NT2/D1 (cell line): ENCODE data around the gene ARPP21.

Source experiments
- DNase-seq: peaks from one replicate; pipeline ENCODE4 v3.0.0-alpha.2; 2011; ENCODE audit warnings: low read depth, low spot score
- H3K27me3 ChIP-seq: 2 replicates; pipeline ENCODE4 v1.6.0; 2011; ENCODE audit warnings: mild to moderate bottlenecking; ENCODE audit not compliant: insufficient read length, insufficient read depth
- H3K36me3 ChIP-seq: 2 replicates; pipeline ENCODE4 v1.6.1; 2011; ENCODE audit warnings: mild to moderate bottlenecking, low read length, mixed read lengths; ENCODE audit not compliant: insufficient read depth, insufficient read length
- H3K4me1 ChIP-seq: 2 replicates; pipeline ENCODE4 v1.5.1; 2011; ENCODE audit not compliant: insufficient read depth, insufficient read length
- H3K4me3 ChIP-seq: 2 replicates; pipeline ENCODE4 v1.5.1; 2011; ENCODE audit warnings: low read depth; ENCODE audit not compliant: insufficient read length
- H3K9ac ChIP-seq: 2 replicates; pipeline ENCODE4 v1.6.0; 2011; ENCODE audit warnings: low read depth; ENCODE audit not compliant: insufficient read length
- H3K9me3 ChIP-seq: 2 replicates; pipeline ENCODE4 v1.5.1; 2011; ENCODE audit warnings: mild to moderate bottlenecking, low read length; ENCODE audit not compliant: insufficient read depth
- SUZ12 ChIP-seq: IDR thresholded peaks from 2 replicates; pipeline ENCODE4 v1.6.1; 2011; ENCODE audit not compliant: insufficient read length, insufficient read depth; ENCODE audit errors: extremely low read depth
- YY1 ChIP-seq: IDR thresholded peaks from 2 replicates; pipeline ENCODE4 v1.6.1; 2011; ENCODE audit not compliant: insufficient read length, insufficient read depth
- ZNF274 ChIP-seq: IDR thresholded peaks from 2 replicates; pipeline ENCODE4 v1.6.1; 2011; ENCODE audit warnings: mild to moderate bottlenecking, low read depth, low read length

ARPP21 gene

GRCh38 chr3:35707904-35708303 is 68.6 kb downstream of the ARPP21 start:
- no peak for DNase-seq
- no peak for TF ChIP-seq YY1
- H3K36me3 ChIP-seq = no peaks in the 10 kb centered on the region
- H3K9me3 ChIP-seq = no peaks in the 10 kb centered on the region
- H3K4me1 ChIP-seq = peaks cover 2% of the 10 kb centered on the region
- no peak overlapping the region for H3K4me3 ChIP-seq
- no peak overlapping the region for H3K9ac ChIP-seq
- no peaks in the 10 kb centered on the region for H3K27me3 ChIP-seq

GRCh38 chr3:35708394-35709271 is 69.3 kb downstream of the ARPP21 start:
- H3K9ac ChIP-seq = no peak overlapping the region
- no peak overlapping the region for H3K4me3 ChIP-seq
- H3K27me3 ChIP-seq = no peaks in the 10 kb centered on the region
- H3K36me3 ChIP-seq = no peaks in the 10 kb centered on the region
- no peak for DNase-seq
- peaks cover 2% of the 10 kb centered on the region for H3K4me1 ChIP-seq
- H3K9me3 ChIP-seq = no peaks in the 10 kb centered on the region
- TF ChIP-seq SUZ12 (no peak), YY1 (no peak), ZNF274 (no peak)

DNA sequence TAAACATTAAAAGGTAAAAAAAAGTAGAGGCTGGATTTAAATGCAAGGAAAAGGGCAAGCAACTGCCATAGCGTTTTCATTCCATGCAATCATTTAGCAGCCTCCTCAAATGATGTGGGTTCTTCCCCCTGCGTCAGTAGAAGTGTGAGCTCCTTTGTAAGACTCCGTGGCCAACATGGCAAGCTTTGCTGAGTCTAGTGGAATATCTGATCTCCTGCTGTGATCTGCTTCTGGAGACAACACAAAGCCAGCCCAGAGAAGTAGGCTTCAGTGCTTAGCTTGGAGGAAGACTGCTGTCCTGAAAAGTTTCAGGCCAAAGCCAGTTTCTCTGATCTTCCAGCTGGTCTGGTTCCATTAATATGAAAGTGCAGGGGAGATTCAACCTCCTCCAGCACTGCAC is 70.4 kb downstream of the ARPP21 start:
- H3K9me3 ChIP-seq = no peaks in the 10 kb centered on the region
- peaks cover 2% of the 10 kb centered on the region for H3K4me1 ChIP-seq
- no peaks in the 10 kb centered on the region for H3K27me3 ChIP-seq
- H3K9ac ChIP-seq = no peak overlapping the region
- no peak for DNase-seq
- H3K36me3 ChIP-seq = no peaks in the 10 kb centered on the region
- H3K4me3 ChIP-seq = no peak overlapping the region
- TF ChIP-seq YY1 (no peak), ZNF274 (no peak), SUZ12 (no peak)

- no peak overlapping the region for H3K4me3 ChIP-seq
- no peaks in the 10 kb centered on the region for H3K9me3 ChIP-seq
- H3K36me3 ChIP-seq = no peaks in the 10 kb centered on the region
- DNase-seq = no peak
- no peaks in the 10 kb centered on the region for H3K27me3 ChIP-seq
- TF ChIP-seq YY1 (no peak), ZNF274 (no peak), SUZ12 (no peak)
- H3K4me1 ChIP-seq = peaks cover 2% of the 10 kb centered on the region
- H3K9ac ChIP-seq = no peak overlapping the region
Observed at GRCh38 chr3:35710554-35710953, 71.2 kb downstream of the ARPP21 start.

DNA sequence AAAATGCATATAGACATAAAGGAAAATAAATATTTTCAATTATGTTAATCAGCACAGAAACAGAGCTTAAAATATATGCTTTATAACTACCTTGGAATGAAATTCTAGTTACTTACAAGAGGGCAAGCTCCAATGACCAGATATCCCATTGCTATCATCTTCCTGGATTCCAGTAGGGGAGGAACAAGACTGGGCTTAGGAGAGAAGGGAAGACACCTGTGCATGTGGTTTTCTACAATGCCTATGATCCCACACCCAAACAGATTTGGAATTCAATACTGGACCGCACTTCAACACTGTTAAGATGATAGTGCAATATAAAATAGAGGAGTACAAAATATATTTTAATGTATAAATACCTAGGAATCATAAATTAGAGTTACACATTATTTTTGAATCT is 79.6 kb downstream of the ARPP21 start:
- no peaks in the 10 kb centered on the region for H3K9me3 ChIP-seq
- DNase-seq = no peak
- TF ChIP-seq ZNF274 (no peak), SUZ12 (no peak), YY1 (no peak)
- H3K4me1 ChIP-seq = no peaks in the 10 kb centered on the region
- no peaks in the 10 kb centered on the region for H3K36me3 ChIP-seq
- peaks cover 3% of the 10 kb centered on the region for H3K27me3 ChIP-seq
- H3K4me3 ChIP-seq = no peak overlapping the region
- H3K9ac ChIP-seq = no peak overlapping the region

- TF ChIP-seq SUZ12 = no peak
- no peak for TF ChIP-seq ZNF274
- TF ChIP-seq YY1 = no peak
- H3K9ac ChIP-seq = no peak overlapping the region
- peaks cover 6% of the 10 kb centered on the region for H3K27me3 ChIP-seq
Observed at GRCh38 chr3:35721628-35722027, 82.3 kb downstream of the ARPP21 start.

DNA sequence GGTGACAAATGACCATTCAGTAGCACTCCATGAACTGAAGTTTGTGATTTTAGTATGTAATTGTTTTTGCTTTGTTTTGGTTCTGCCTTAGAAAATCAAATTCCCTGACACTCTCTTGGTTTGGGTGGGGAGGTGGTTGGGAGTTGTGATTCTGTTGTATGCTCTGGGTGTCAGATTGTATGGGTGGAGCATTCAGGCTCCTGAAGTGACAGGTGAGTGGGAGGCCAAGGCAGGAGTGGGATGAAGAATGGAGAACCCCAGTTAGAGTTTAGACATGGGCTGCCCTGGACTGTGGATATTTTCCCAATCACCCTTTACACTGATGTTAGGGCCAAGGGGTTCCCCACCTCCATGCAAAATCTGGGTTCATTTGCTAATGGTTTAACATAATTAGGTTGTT is 83.6 kb downstream of the ARPP21 start:
- DNase-seq = no peak
- Histone ChIP-seq H3K9ac (no peak overlapping the region), H3K4me1 (no peaks in the 10 kb centered on the region), H3K9me3 (no peaks in the 10 kb centered on the region), H3K4me3 (no peak overlapping the region), H3K27me3 (peaks cover 6% of the 10 kb centered on the region), H3K36me3 (no peaks in the 10 kb centered on the region)
- TF ChIP-seq ZNF274 = no peak

More at GRCh38 chr3:35721628-35722027, 82.3 kb downstream of the ARPP21 start:
- Histone ChIP-seq H3K9me3 (no peaks in the 10 kb centered on the region), H3K4me3 (no peak overlapping the region), H3K36me3 (no peaks in the 10 kb centered on the region), H3K4me1 (no peaks in the 10 kb centered on the region)
- DNase-seq = no peak

GRCh38 chr3:35723480-35724097 is 84.3 kb downstream of the ARPP21 start:
- Histone ChIP-seq H3K27me3 (peaks cover 6% of the 10 kb centered on the region), H3K9ac (no peak overlapping the region), H3K9me3 (no peaks in the 10 kb centered on the region), H3K4me3 (no peak overlapping the region), H3K4me1 (no peaks in the 10 kb centered on the region), H3K36me3 (no peaks in the 10 kb centered on the region)
- no peak for DNase-seq
- no peak for TF ChIP-seq YY1
- no peak for TF ChIP-seq ZNF274
- TF ChIP-seq SUZ12 = no peak
